Uterus (tissue), 4 donors: ENCODE measurements around the gene COPS9. TPM values are rescaled to one million over a fixed set of nuclear protein-coding genes. Genes with fewer than 3 reads are reported as not detected.

Experiments
- DNase-seq, 2 donors: peaks; one replicate each; pipeline ENCODE4 v3.0.0-alpha.2; 2019 to 2020
- H3K27ac ChIP-seq, 2 donors: fragments of 200-600 bp; sonication (generic); 1 replicate in 1 of 2; 2 replicates in 1 of 2; pipeline ENCODE4 v1.5.1; 2016 to 2018
- H3K27me3 ChIP-seq, 2 donors: fragments of 200-600 bp; sonication (generic); one replicate each; pipeline ENCODE4 v1.5.1; 2018 to 2019; ENCODE audit warnings: control low read depth in 1 of 2
- H3K36me3 ChIP-seq, 2 donors: fragments of 200-600 bp; sonication (generic); one replicate each; pipeline ENCODE4 v1.5.1; 2019; ENCODE audit warnings: control low read depth in 1 of 2
- H3K4me1 ChIP-seq, 2 donors: fragments of 200-600 bp; sonication (generic); one replicate each; pipeline ENCODE4 v1.5.1; 2018 to 2019; ENCODE audit warnings: control low read depth in 1 of 2
- H3K4me3 ChIP-seq, 2 donors: fragments of 200-600 bp; sonication (generic); 1 replicate in 1 of 2; 2 replicates in 1 of 2; pipeline ENCODE4 v1.5.1; 2018 to 2019; ENCODE audit warnings: mild to moderate bottlenecking in 1 of 2
- H3K9me3 ChIP-seq, 2 donors: fragments of 200-600 bp; sonication (generic); one replicate each; pipeline ENCODE4 v1.5.1; 2019; ENCODE audit warnings: control low read depth in 1 of 2
- POLR2A ChIP-seq, 2 donors: fragments of 450-650 bp; IDR thresholded peaks; one replicate each; pipeline ENCODE4 v1.6.1; 2016; ENCODE audit warnings: antibody characterized with exemption in 2 of 2, mild to moderate bottlenecking in 1 of 2, moderate library complexity in 1 of 2
- intact Hi-C: fragments of 100-400 bp; cut with DNase I; formaldehyde crosslinking; loops from one replicate; pipeline ENCODE4 v1.15.1; 2023; ENCODE audit warnings: low total_unique reads
- total RNA-seq, 4 donors: library from RNA; depleted of rRNA in 3 of 4; stranded (reverse); fragments of >200 nt in 3 of 4; gene quantifications; one replicate each; pipeline versions ENCODE4 v1.1.0 to v1.2.4, GENCODE V29; 2014 to 2023
- TF ChIP-seq, protein P1 (sequence below), 4 experiments: fragments of 200-600 bp in 2 of 4; fragments of 450-650 bp in 2 of 4; sonication (generic) in 2 of 4; IDR thresholded peaks; one replicate each; pipeline ENCODE4 v1.5.1; 2016 to 2019; ENCODE audit warnings: antibody characterized with exemption in 4 of 4, mild to moderate bottlenecking in 2 of 4, moderate library complexity in 1 of 4
- donor health status: DM: yes; HTN: yes; CAD: no.

COPS9 gene
- total RNA-seq, 4 donors from 2014 or later: 14.1 to 189 (median 98.0) TPM

GRCh38 chr2:240126731-240127130, 9.4 kb downstream of the COPS9 start:
- no peaks in the 10 kb centered on the region for H3K27me3 ChIP-seq
- no peak for DNase-seq
- no peak overlapping the region for H3K4me3 ChIP-seq
- H3K27ac ChIP-seq: no peak overlapping the region
- TF ChIP-seq POLR2A (IDR thresholded peaks at IDR 0.05): no peak
- H3K9me3 ChIP-seq: no peaks in the 10 kb centered on the region
- no peaks in the 10 kb centered on the region for H3K36me3 ChIP-seq
- intact Hi-C loops: no loop called here
- H3K4me1 ChIP-seq: no peaks in the 10 kb centered on the region

GRCh38 chr2:240125742-240126141, 10.4 kb downstream of the COPS9 start:
- no peaks in the 10 kb centered on the region for H3K9me3 ChIP-seq
- no peak overlapping the region for H3K27ac ChIP-seq
- intact Hi-C loops: no loop called here
- H3K36me3 ChIP-seq: no peaks in the 10 kb centered on the region
- no peaks in the 10 kb centered on the region for H3K27me3 ChIP-seq
- TF ChIP-seq, protein P1, sequence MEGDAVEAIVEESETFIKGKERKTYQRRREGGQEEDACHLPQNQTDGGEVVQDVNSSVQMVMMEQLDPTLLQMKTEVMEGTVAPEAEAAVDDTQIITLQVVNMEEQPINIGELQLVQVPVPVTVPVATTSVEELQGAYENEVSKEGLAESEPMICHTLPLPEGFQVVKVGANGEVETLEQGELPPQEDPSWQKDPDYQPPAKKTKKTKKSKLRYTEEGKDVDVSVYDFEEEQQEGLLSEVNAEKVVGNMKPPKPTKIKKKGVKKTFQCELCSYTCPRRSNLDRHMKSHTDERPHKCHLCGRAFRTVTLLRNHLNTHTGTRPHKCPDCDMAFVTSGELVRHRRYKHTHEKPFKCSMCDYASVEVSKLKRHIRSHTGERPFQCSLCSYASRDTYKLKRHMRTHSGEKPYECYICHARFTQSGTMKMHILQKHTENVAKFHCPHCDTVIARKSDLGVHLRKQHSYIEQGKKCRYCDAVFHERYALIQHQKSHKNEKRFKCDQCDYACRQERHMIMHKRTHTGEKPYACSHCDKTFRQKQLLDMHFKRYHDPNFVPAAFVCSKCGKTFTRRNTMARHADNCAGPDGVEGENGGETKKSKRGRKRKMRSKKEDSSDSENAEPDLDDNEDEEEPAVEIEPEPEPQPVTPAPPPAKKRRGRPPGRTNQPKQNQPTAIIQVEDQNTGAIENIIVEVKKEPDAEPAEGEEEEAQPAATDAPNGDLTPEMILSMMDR (IDR thresholded peaks at IDR 0.05): no peak
- no peak for TF ChIP-seq POLR2A (IDR thresholded peaks at IDR 0.05)
- no peaks in the 10 kb centered on the region for H3K4me1 ChIP-seq
- no peak overlapping the region for H3K4me3 ChIP-seq
- DNase-seq: no peak

DNA sequence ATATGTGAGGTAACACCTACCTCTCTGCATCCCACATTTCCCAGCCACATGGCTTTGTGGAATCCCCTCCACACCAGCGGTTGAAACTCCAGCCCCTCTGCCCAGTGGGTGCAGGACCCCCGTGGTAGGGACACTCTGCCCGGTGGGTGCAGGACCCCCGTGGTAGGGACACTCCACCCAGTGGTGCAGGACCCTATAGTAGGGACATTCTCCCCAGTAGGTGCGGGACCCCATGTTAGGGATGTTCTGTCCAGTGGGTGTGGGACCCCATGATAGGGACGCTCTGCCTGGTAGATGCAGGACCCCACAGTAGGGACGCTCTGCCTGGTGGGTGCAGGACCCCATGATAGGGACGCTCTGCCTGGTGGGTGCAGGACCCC, 11.5 kb downstream of the COPS9 start:
- no peaks in the 10 kb centered on the region for H3K4me1 ChIP-seq
- H3K9me3 ChIP-seq: no peaks in the 10 kb centered on the region
- intact Hi-C loops: no loop called here
- no peak overlapping the region for H3K4me3 ChIP-seq
- no peak overlapping the region for H3K27ac ChIP-seq
- DNase-seq: no peak
- no peaks in the 10 kb centered on the region for H3K27me3 ChIP-seq
- no peaks in the 10 kb centered on the region for H3K36me3 ChIP-seq
- TF ChIP-seq, protein P1 (IDR thresholded peaks at IDR 0.05): no peak
- no peak for TF ChIP-seq POLR2A (IDR thresholded peaks at IDR 0.05)

GRCh38 chr2:240123821-240124650, 12.1 kb downstream of the COPS9 start:
- TF ChIP-seq POLR2A (IDR thresholded peaks at IDR 0.05): no peak
- TF ChIP-seq, protein P1 (IDR thresholded peaks at IDR 0.05): no peak
- Histone ChIP-seq H3K9me3 (no peaks in the 10 kb centered on the region), H3K27ac (no peak overlapping the region), H3K4me3 (no peak overlapping the region), H3K27me3 (no peaks in the 10 kb centered on the region), H3K4me1 (no peaks in the 10 kb centered on the region), H3K36me3 (no peaks in the 10 kb centered on the region)
- intact Hi-C loops: no loop called here
- no peak for DNase-seq

DNA sequence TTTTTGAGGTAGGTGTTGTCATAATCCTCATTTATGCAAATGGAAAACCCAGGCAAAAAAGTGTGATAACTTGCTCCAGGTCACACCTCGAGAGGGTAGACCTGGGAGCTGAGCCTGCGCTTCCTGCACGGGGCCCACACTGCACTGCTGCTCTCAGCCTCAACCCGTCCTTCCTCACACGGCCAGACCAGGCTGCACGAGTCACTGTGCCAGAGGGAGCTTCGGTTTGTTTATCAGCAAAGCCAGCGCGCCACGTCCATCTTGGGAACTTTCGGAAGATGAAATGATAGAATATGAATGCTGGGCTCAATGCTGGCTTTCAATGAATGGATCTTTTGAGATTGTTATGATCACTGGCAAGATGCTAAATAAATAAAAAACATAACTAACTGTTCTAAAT, 14.4 kb downstream of the COPS9 start:
- intact Hi-C loops: no loop called here
- no peak overlapping the region for H3K27ac ChIP-seq
- H3K4me3 ChIP-seq: no peak overlapping the region
- no peaks in the 10 kb centered on the region for H3K27me3 ChIP-seq
- H3K4me1 ChIP-seq: no peaks in the 10 kb centered on the region
- TF ChIP-seq, protein P1 (IDR thresholded peaks at IDR 0.05): no peak
- no peak for TF ChIP-seq POLR2A (IDR thresholded peaks at IDR 0.05)
- DNase-seq: no peak
- no peaks in the 10 kb centered on the region for H3K9me3 ChIP-seq
- H3K36me3 ChIP-seq: no peaks in the 10 kb centered on the region
